ENCODE measurements around the gene CTRL.

CTRL gene

GRCh38 chr16:67927131-67927941 is 4.3 kb downstream of the CTRL start:
- in situ Hi-C loops (cut with HindIII; ENCODE audit: low sequenced_read_pairs): no loop called here

GRCh38 chr16:67926181-67926750 is 5.4 kb downstream of the CTRL start:
- in situ Hi-C loops (cut with HindIII; ENCODE audit: low sequenced_read_pairs): no loop called here

GRCh38 chr16:67924140-67924906 is 7.3 kb downstream of the CTRL start:
- in situ Hi-C loops (cut with HindIII; ENCODE audit: low sequenced_read_pairs): loop anchor here (25.0 kb wide), 1 partner anchor 88 kb away; the partner anchor contains the start of genes DDX28, DPEP2NB and DUS2

GRCh38 chr16:67923414-67924116 is 8.1 kb downstream of the CTRL start:
- in situ Hi-C loops (cut with HindIII; ENCODE audit: low sequenced_read_pairs): loop anchor here (25.0 kb wide), 1 partner anchor 89 kb away; the partner anchor contains the start of genes DDX28, DPEP2NB and DUS2

- in situ Hi-C loops (cut with HindIII; ENCODE audit: low sequenced_read_pairs): loop anchor here (25.0 kb wide), 1 partner anchor 90 kb away; the partner anchor contains the start of genes DDX28, DPEP2NB and DUS2
Observed at GRCh38 chr16:67922740-67923139, 8.9 kb downstream of the CTRL start.

- in situ Hi-C loops (cut with HindIII; ENCODE audit: low sequenced_read_pairs): loop anchor here (25.0 kb wide), 1 partner anchor 90 kb away; the partner anchor contains the start of genes DDX28, DPEP2NB and DUS2
Observed at GRCh38 chr16:67922221-67922620, 9.4 kb downstream of the CTRL start.

GRCh38 chr16:67919622-67920221 is 11.9 kb downstream of the CTRL start:
- in situ Hi-C loops (cut with HindIII; ENCODE audit: low sequenced_read_pairs): loop anchor here (25.0 kb wide), 1 partner anchor 93 kb away; the partner anchor contains the start of genes DDX28, DPEP2NB and DUS2

GRCh38 chr16:67917852-67918236 is 13.8 kb downstream of the CTRL start:
- in situ Hi-C loops (cut with HindIII; ENCODE audit: low sequenced_read_pairs): loop anchor here (25.0 kb wide), 1 partner anchor 94 kb away; the partner anchor contains the start of genes DDX28, DPEP2NB and DUS2

GRCh38 chr16:67917140-67917851 is 14.4 kb downstream of the CTRL start:
- in situ Hi-C loops (cut with HindIII; ENCODE audit: low sequenced_read_pairs): loop anchor here (25.0 kb wide), 1 partner anchor 95 kb away; the partner anchor contains the start of genes DDX28, DPEP2NB and DUS2

- in situ Hi-C loops (cut with HindIII; ENCODE audit: low sequenced_read_pairs): loop anchor here (25.0 kb wide), 1 partner anchor 96 kb away; the partner anchor contains the start of genes DDX28, DPEP2NB and DUS2
Observed at GRCh38 chr16:67915831-67916723, 15.6 kb downstream of the CTRL start.

- in situ Hi-C loops (cut with HindIII; ENCODE audit: low sequenced_read_pairs): loop anchor here (25.0 kb wide), 1 partner anchor 97 kb away; the partner anchor contains the start of genes DDX28, DPEP2NB and DUS2
Observed at GRCh38 chr16:67915496-67915769, 16.2 kb downstream of the CTRL start.

- in situ Hi-C loops (cut with HindIII; ENCODE audit: low sequenced_read_pairs): loop anchor here (25.0 kb wide), 1 partner anchor 97 kb away; the partner anchor contains the start of genes DDX28, DPEP2NB and DUS2
Observed at GRCh38 chr16:67914758-67915495, 16.7 kb downstream of the CTRL start.

- in situ Hi-C loops (cut with HindIII; ENCODE audit: low sequenced_read_pairs): loop anchor here (25.0 kb wide), 1 partner anchor 102 kb away; the partner anchor contains the start of genes DDX28, DPEP2NB and DUS2
Observed at GRCh38 chr16:67910158-67910557, 21.5 kb downstream of the CTRL start.

- in situ Hi-C loops (cut with HindIII; ENCODE audit: low sequenced_read_pairs): loop anchor here (25.0 kb wide), 1 partner anchor 103 kb away; the partner anchor contains the start of genes DDX28, DPEP2NB and DUS2
Observed at GRCh38 chr16:67909056-67909742, 22.5 kb downstream of the CTRL start.

GRCh38 chr16:67907397-67908180 is 24.1 kb downstream of the CTRL start:
- in situ Hi-C loops (cut with HindIII; ENCODE audit: low sequenced_read_pairs): loop anchor here (25.0 kb wide), 1 partner anchor 105 kb away; the partner anchor contains the start of genes DDX28, DPEP2NB and DUS2

GRCh38 chr16:67902831-67903230 is 28.8 kb downstream of the CTRL start:
- in situ Hi-C loops (cut with HindIII; ENCODE audit: low sequenced_read_pairs): loop anchor here (25.0 kb wide), 1 partner anchor 109 kb away; the partner anchor contains the start of genes DDX28, DPEP2NB and DUS2
